HepG2 (cell line): Measurements from ENCODE around the gene MIB2. TPM values are rescaled to one million over a fixed set of nuclear protein-coding genes. Genes with fewer than 3 reads are reported as not detected.

Experiments
- ARNT2 ChIP-seq: sonication (generic); formaldehyde crosslinking; IDR thresholded peaks from 2 replicates; pipeline ENCODE4 v1.8.0; 2022; ENCODE audit warnings: mild to moderate bottlenecking, low read depth, missing genetic modification reagents, moderate library complexity
- ATF7-NPFF ChIP-seq: sonication (generic); formaldehyde crosslinking; IDR thresholded peaks from 2 replicates; pipeline ENCODE4 v1.8.1; 2023; ENCODE audit warnings: mild to moderate bottlenecking, low read depth, missing genetic modification reagents, moderate library complexity
- BRD4 ChIP-seq: sonication (generic); formaldehyde crosslinking; IDR thresholded peaks from 2 replicates; pipeline ENCODE4 v1.4.0; 2020; ENCODE audit warnings: missing genetic modification reagents
- CBFB ChIP-seq: sonication (generic); formaldehyde crosslinking; IDR thresholded peaks from 2 replicates; pipeline ENCODE4 v1.4.0; 2020; ENCODE audit warnings: missing genetic modification reagents
- CREB1 ChIP-seq, 2 experiments: fragments of 450-650 bp in 1 of 2; IDR thresholded peaks; 2 replicates each; pipeline ENCODE4 v1.6.1; 2016 to 2017; ENCODE audit warnings: control low read depth in 1 of 2, mild to moderate bottlenecking in 1 of 2, missing compliant biosample characterization in 1 of 2, missing genetic modification characterization in 1 of 2
- FOXK1 ChIP-seq: sonication (generic); formaldehyde crosslinking; IDR thresholded peaks from 2 replicates; pipeline ENCODE4 v1.4.0; 2020; ENCODE audit warnings: low read depth, missing genetic modification reagents, borderline replicate concordance
- FOXK2 ChIP-seq: fragments of 450-650 bp; IDR thresholded peaks from 2 replicates; pipeline ENCODE4 v1.6.1; 2016
- GABPA ChIP-seq, 2 experiments: IDR thresholded peaks; 2 replicates each; pipeline ENCODE4 v1.6.1; 2011 to 2016; ENCODE audit warnings: low read depth in 2 of 2, low read length in 1 of 2, missing biosample characterization in 1 of 2, missing genetic modification characterization in 1 of 2
- GZF1 ChIP-seq: sonication (generic); formaldehyde crosslinking; IDR thresholded peaks from 2 replicates; pipeline ENCODE4 v1.5.1; 2020; ENCODE audit warnings: mild to moderate bottlenecking, missing genetic modification reagents
- HOXA3 ChIP-seq: sonication (generic); formaldehyde crosslinking; IDR thresholded peaks from 2 replicates; pipeline ENCODE4 v1.5.0; 2020; ENCODE audit warnings: missing genetic modification reagents
- HOXA7 ChIP-seq: sonication (generic); formaldehyde crosslinking; IDR thresholded peaks from 2 replicates; pipeline ENCODE4 v1.8.1; 2022; ENCODE audit warnings: mild to moderate bottlenecking, missing genetic modification reagents, moderate library complexity
- KDM3A ChIP-seq: IDR thresholded peaks from 2 replicates; pipeline ENCODE4 v1.6.1; 2018; ENCODE audit warnings: low read depth, missing compliant biosample characterization
- KLF6 ChIP-seq: IDR thresholded peaks from 2 replicates; pipeline ENCODE4 v1.8.0; 2016; ENCODE audit warnings: missing biosample characterization, missing genetic modification reagents
- NONO ChIP-seq, 2 experiments: fragments of 450-650 bp in 1 of 2; sonication (generic) in 1 of 2; formaldehyde crosslinking in 1 of 2; IDR thresholded peaks in 1 of 2; conservative IDR thresholded peaks in 1 of 2; 2 replicates each; pipeline versions ENCODE4 v1.6.1 to v1.8.0; 2017 to 2022; ENCODE audit warnings: mild to moderate bottlenecking in 1 of 2, missing genetic modification reagents in 1 of 2, moderate library complexity in 1 of 2
- RFXAP ChIP-seq: sonication (generic); formaldehyde crosslinking; IDR thresholded peaks from 2 replicates; pipeline ENCODE4 v1.4.0; 2020; ENCODE audit warnings: missing genetic modification reagents, borderline replicate concordance
- SKIL ChIP-seq: sonication (generic); formaldehyde crosslinking; IDR thresholded peaks from 2 replicates; pipeline ENCODE4 v1.8.0; 2022; ENCODE audit warnings: missing genetic modification reagents, mild to moderate bottlenecking, moderate library complexity, borderline replicate concordance
- SNAPC5 ChIP-seq: sonication (generic); formaldehyde crosslinking; IDR thresholded peaks from 2 replicates; pipeline ENCODE4 v1.8.1; 2023; ENCODE audit warnings: mild to moderate bottlenecking, missing genetic modification reagents, borderline replicate concordance
- YEATS2 ChIP-seq: sonication (generic); formaldehyde crosslinking; IDR thresholded peaks from 2 replicates; pipeline ENCODE4 v1.4.0; 2020; ENCODE audit warnings: missing genetic modification reagents, borderline replicate concordance
- ZBTB14 ChIP-seq: sonication (generic); formaldehyde crosslinking; IDR thresholded peaks from 2 replicates; pipeline ENCODE4 v1.4.0; 2020; ENCODE audit warnings: missing genetic modification reagents
- ZC3H13 ChIP-seq: sonication (generic); formaldehyde crosslinking; IDR thresholded peaks from 2 replicates; pipeline ENCODE4 v1.8.1; 2023; ENCODE audit warnings: mild to moderate bottlenecking, missing genetic modification reagents, moderate library complexity
- ZNF446 ChIP-seq: sonication (generic); formaldehyde crosslinking; IDR thresholded peaks from 2 replicates; pipeline ENCODE4 v1.5.0; 2020; ENCODE audit warnings: mild to moderate bottlenecking, missing genetic modification reagents
- ZNF615 ChIP-seq: sonication (generic); formaldehyde crosslinking; IDR thresholded peaks from 2 replicates; pipeline ENCODE4 v1.5.0; 2020; ENCODE audit warnings: mild to moderate bottlenecking, missing genetic modification reagents, borderline replicate concordance
- ZNF768 ChIP-seq: sonication (generic); formaldehyde crosslinking; IDR thresholded peaks from 2 replicates; pipeline ENCODE4 v1.4.0; 2020; ENCODE audit warnings: missing genetic modification reagents
- ZNF784 ChIP-seq: sonication (generic); formaldehyde crosslinking; IDR thresholded peaks from 2 replicates; pipeline ENCODE4 v1.5.1; 2020; ENCODE audit warnings: missing genetic modification reagents, mild to moderate bottlenecking, borderline replicate concordance
- ZSCAN25 ChIP-seq: sonication (generic); formaldehyde crosslinking; IDR thresholded peaks from 2 replicates; pipeline ENCODE4 v1.8.0; 2022; ENCODE audit warnings: mild to moderate bottlenecking, missing genetic modification reagents
- polyA plus RNA-seq, 8 experiments: library from polyadenylated mRNA; depleted of rRNA in 3 of 8; stranded (reverse) in 7 of 8; unstranded in 1 of 8; fragments of >200 nt; fragmentation: Illumina TruSeq in 4 of 8; extraction: Trizol in 4 of 8; gene quantifications; 2 replicates each; pipeline versions ENCODE4 v1.2.1 to v1.2.3, GENCODE V29; 2011 to 2016; ENCODE audit warnings: low read depth in 4 of 8, missing spikeins in 1 of 8, mixed read lengths in 1 of 8; ENCODE audit not compliant: insufficient read depth in 1 of 8
- total RNA-seq, 5 experiments: library from RNA; depleted of rRNA; stranded (reverse); fragments of >200 nt; fragmentation: Illumina TruSeq; extraction: Trizol; gene quantifications; 2 replicates each; pipeline ENCODE4 v1.2.3, GENCODE V29; 2016; ENCODE audit warnings: low read depth in 1 of 5

Gene MIB2
- total and polyA plus RNA-seq, 2 of the 13 experiments (the other 11 are each of a cell fraction or from before 2014, with no cell fraction given): 19.9 to 30.4 TPM

- TF ChIP-seq ZNF768 (CRISPR knock-in tag): peak; percentile 26; the same call in 1 of the 2 replicates
- TF ChIP-seq BRD4 (CRISPR knock-in tag): no peak
- TF ChIP-seq SNAPC5: no peak
- TF ChIP-seq ZNF615 (CRISPR knock-in tag): no peak
- 0 out of 2 replicates have a peak, but pooled peaks have one; percentile 35 for TF ChIP-seq ZC3H13 (CRISPR knock-in tag)
- TF ChIP-seq ZNF446 (CRISPR knock-in tag): no peak
- no peak for TF ChIP-seq KLF6
- TF ChIP-seq HOXA7: no peak
- 0 out of 2 replicates have a peak, but pooled peaks have one; percentile 51 for TF ChIP-seq ARNT2 (CRISPR knock-in tag)
- no peak for TF ChIP-seq FOXK1
- TF ChIP-seq GZF1 (CRISPR knock-in tag): no peak
- no peak for TF ChIP-seq GABPA (IDR thresholded peaks at IDR 0.05; ENCODE audit: low read depth, low read length)
- TF ChIP-seq GABPA (CRISPR knock-in tag; IDR thresholded peaks at IDR 0.05; ENCODE audit: low read depth): no peak
- TF ChIP-seq HOXA3 (CRISPR knock-in tag): peak; percentile 35
- TF ChIP-seq ZNF784 (CRISPR knock-in tag): no peak
- TF ChIP-seq CBFB (CRISPR knock-in tag): no peak
- 0 out of 2 replicates have a peak, but pooled peaks have one; percentile 58 for TF ChIP-seq ZSCAN25 (CRISPR knock-in tag)
- no peak for TF ChIP-seq NONO (IDR thresholded peaks at IDR 0.05)
- TF ChIP-seq NONO (CRISPR knock-in tag; conservative IDR thresholded peaks at IDR 0.05): no peak
- TF ChIP-seq CREB1 (IDR thresholded peaks at IDR 0.05): no peak
- no peak for TF ChIP-seq CREB1 (CRISPR knock-in tag; IDR thresholded peaks at IDR 0.05)
- TF ChIP-seq ATF7-NPFF (CRISPR knock-in tag): no peak
- 0 out of 2 replicates have a peak, but pooled peaks have one; percentile 27 for TF ChIP-seq ZBTB14 (CRISPR knock-in tag)
- no peak for TF ChIP-seq RFXAP
- TF ChIP-seq SKIL: no peak
- TF ChIP-seq FOXK2: no peak
- TF ChIP-seq YEATS2 (CRISPR knock-in tag): no peak
- no peak; the same call in 1 of the 2 replicates for TF ChIP-seq KDM3A (CRISPR knock-in tag)
Measured at GRCh38 chr1:1599935-1600860, 15.1 kb upstream of the MIB2 start, which contains the start of gene FNDC10 (continued).
